ENCODE data around the gene IGLL5.

IGLL5 gene

GRCh38 chr22:22938672-22939587 is 51.3 kb downstream of the IGLL5 start:
- DNase-seq (ENCODE audit: low spot score) = peak; percentile 27

GRCh38 chr22:22939588-22940368 is 52.2 kb downstream of the IGLL5 start:
- DNase-seq (ENCODE audit: low spot score) = peak; percentile 78

- no peak for DNase-seq (ENCODE audit: low spot score)
Measured at GRCh38 chr22:22940961-22941605, 53.5 kb downstream of the IGLL5 start.

GRCh38 chr22:22941831-22942510 is 54.4 kb downstream of the IGLL5 start:
- no peak for DNase-seq (ENCODE audit: low spot score)

GRCh38 chr22:22942511-22943329 is 55.1 kb downstream of the IGLL5 start:
- DNase-seq (ENCODE audit: low spot score) = peak; percentile 70

- peak; percentile 60 for DNase-seq (ENCODE audit: low spot score)
Measured at GRCh38 chr22:22943521-22944267, 56.1 kb downstream of the IGLL5 start.

GRCh38 chr22:22944268-22944985 is 56.8 kb downstream of the IGLL5 start:
- no peak for DNase-seq (ENCODE audit: low spot score)

- no peak for DNase-seq (ENCODE audit: low spot score)
Measured at GRCh38 chr22:22945195-22945594, 57.6 kb downstream of the IGLL5 start.

Data from germinal center (tissue), 1 donor.